Hepatic stellate cell (primary cell): ENCODE data around the gene PCSK1.
A peak's percentile ranks its signal among the peaks of the same experiment; 100 is the strongest.
"Not testable (repeated sequence)": the region's sequence is repeated elsewhere in the genome, so short reads cannot be mapped to it uniquely, and the experiment has no call there.

Source experiments
- DNase-seq: peaks from one replicate; pipeline ENCODE4 v3.0.0; 2011; ENCODE audit warnings: low spot score

PCSK1 gene

GRCh38 chr5:96426831-96427230, 6.2 kb downstream of the PCSK1 start:
- DNase-seq, result no peak

GRCh38 chr5:96425443-96425842, 7.6 kb downstream of the PCSK1 start:
- no peak for DNase-seq

- DNase-seq, result no peak
Observed at GRCh38 chr5:96415897-96416296, 17.2 kb downstream of the PCSK1 start.

- DNase-seq, result no peak
Observed at GRCh38 chr5:96412868-96413449, 20.1 kb downstream of the PCSK1 start.

GRCh38 chr5:96410013-96410412, 23.0 kb downstream of the PCSK1 start:
- DNase-seq, result no peak

- no peak for DNase-seq
Observed at GRCh38 chr5:96408841-96409538, 24.1 kb downstream of the PCSK1 start.

- peak; percentile 14 for DNase-seq
Observed at GRCh38 chr5:96408210-96408777, 24.8 kb downstream of the PCSK1 start.

- DNase-seq, result no peak
Observed at GRCh38 chr5:96407436-96407835, 25.6 kb downstream of the PCSK1 start.

- DNase-seq, result no peak
Observed at GRCh38 chr5:96404191-96404867, 28.7 kb downstream of the PCSK1 start.

- DNase-seq, result no peak
Observed at GRCh38 chr5:96402500-96402899, 30.5 kb downstream of the PCSK1 start.

- no peak for DNase-seq
Observed at GRCh38 chr5:96396878-96397277, 36.2 kb downstream of the PCSK1 start.

GRCh38 chr5:96395295-96395694, 37.8 kb downstream of the PCSK1 start:
- not testable (repeated sequence) for DNase-seq

- no peak for DNase-seq
Observed at GRCh38 chr5:96391921-96392320, 41.1 kb downstream of the PCSK1 start.

- DNase-seq, result no peak
Observed at GRCh38 chr5:96388176-96388575, 44.9 kb downstream of the PCSK1 start.

- no peak for DNase-seq
Observed at GRCh38 chr5:96387616-96388015, 45.4 kb downstream of the PCSK1 start.

- no peak for DNase-seq
Observed at GRCh38 chr5:96385538-96385937, 47.5 kb downstream of the PCSK1 start.

- no peak for DNase-seq
Observed at GRCh38 chr5:96384353-96384752, 48.7 kb downstream of the PCSK1 start.

GRCh38 chr5:96381526-96381925, 51.5 kb downstream of the PCSK1 start:
- DNase-seq, result no peak

GRCh38 chr5:96379896-96380295, 53.2 kb downstream of the PCSK1 start:
- DNase-seq, result no peak

GRCh38 chr5:96377597-96377996, 55.5 kb downstream of the PCSK1 start:
- no peak for DNase-seq

- DNase-seq, result no peak
Observed at GRCh38 chr5:96377167-96377566, 55.9 kb downstream of the PCSK1 start.

GRCh38 chr5:96374653-96375052, 58.4 kb downstream of the PCSK1 start:
- DNase-seq, result no peak

GRCh38 chr5:96373381-96373733, 59.7 kb downstream of the PCSK1 start:
- DNase-seq, result no peak
